ENCODE measurements around the gene STRA8.

STRA8 gene

DNA sequence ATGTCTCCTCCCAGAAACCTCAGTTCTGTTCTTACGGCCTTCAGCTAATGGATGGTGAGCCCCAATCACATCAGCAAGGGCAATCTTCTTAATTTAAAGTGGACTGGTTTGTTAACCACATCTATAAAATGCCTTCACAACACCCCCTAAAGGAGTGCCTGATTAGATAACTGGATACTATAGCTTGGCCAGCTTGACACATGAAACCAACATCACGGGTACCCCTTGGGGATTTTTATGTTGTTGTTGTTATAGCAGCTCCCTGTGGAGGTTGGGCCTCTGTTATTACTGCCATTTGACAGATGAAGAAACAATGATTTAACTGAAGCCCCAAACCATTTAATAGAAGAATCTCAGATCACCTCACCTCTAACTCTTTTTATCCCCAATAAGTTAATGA is 26.8 kb downstream of the STRA8 start:
- no peak overlapping the region for H4K5ac ChIP-seq (ENCODE audit: low read length)
- H2BK120ac ChIP-seq (ENCODE audit: low read depth, low read length): no peak overlapping the region
- no peaks in the 10 kb centered on the region for H3K79me1 ChIP-seq (ENCODE audit: low read length)
- H3K18ac ChIP-seq (ENCODE audit: low read length): no peak overlapping the region
- no peak overlapping the region for H4K8ac ChIP-seq (ENCODE audit: low read depth, low read length)
- H3K4me3 ChIP-seq (ENCODE audit: low read length): no peak overlapping the region
- H3K9ac ChIP-seq (ENCODE audit: low read length): no peak overlapping the region
- H3K23ac ChIP-seq (ENCODE audit: low read length): no peak overlapping the region
- H3K56ac ChIP-seq (ENCODE audit: low read length): no peak overlapping the region
- H2AK5ac ChIP-seq (ENCODE audit: low read length): no peak overlapping the region
- no peaks in the 10 kb centered on the region for H3K36me3 ChIP-seq (ENCODE audit: control insufficient read depth, insufficient read depth, low read length)
- WGBS (ENCODE audit: extremely low coverage, insufficient coverage, low lambda C conversion rate): no CpG with 5 or more reads among the region's 2 CpGs
- H3K4ac ChIP-seq (ENCODE audit: low read depth, low read length): no peak overlapping the region
- H2BK5ac ChIP-seq (ENCODE audit: low read length): no peak overlapping the region
- H3K27ac ChIP-seq (ENCODE audit: low read depth, low read length): no peak overlapping the region
- no peaks in the 10 kb centered on the region for H3K79me2 ChIP-seq (ENCODE audit: control insufficient read depth, insufficient read depth, low read length)
- no peak for DNase-seq
- H3K4me1 ChIP-seq (ENCODE audit: control insufficient read depth, low read depth, low read length): no peaks in the 10 kb centered on the region
- no peaks in the 10 kb centered on the region for H3K27me3 ChIP-seq (ENCODE audit: insufficient read depth, low read length, poor library complexity)
- H2BK15ac ChIP-seq (replicated peaks; ENCODE audit: low read depth): no peak overlapping the region
- H3K4me2 ChIP-seq (ENCODE audit: low read length): no peak overlapping the region

GRCh38 chr7:135260930-135261721 is 27.5 kb downstream of the STRA8 start:
- Histone ChIP-seq H2BK120ac (ENCODE audit: low read depth, low read length) (no peak overlapping the region), H3K27me3 (ENCODE audit: insufficient read depth, low read length, poor library complexity) (no peaks in the 10 kb centered on the region), H3K18ac (ENCODE audit: low read length) (no peak overlapping the region), H3K4me3 (ENCODE audit: low read length) (no peak overlapping the region), H3K27ac (ENCODE audit: low read depth, low read length) (no peak overlapping the region), H2BK15ac (replicated peaks; ENCODE audit: low read depth) (no peak overlapping the region), H4K8ac (ENCODE audit: low read depth, low read length) (no peak overlapping the region), H3K4ac (ENCODE audit: low read depth, low read length) (no peak overlapping the region), H3K56ac (ENCODE audit: low read length) (no peak overlapping the region), H3K4me2 (ENCODE audit: low read length) (no peak overlapping the region), H3K79me2 (ENCODE audit: control insufficient read depth, insufficient read depth, low read length) (no peaks in the 10 kb centered on the region), H3K9ac (ENCODE audit: low read length) (no peak overlapping the region), H2BK5ac (ENCODE audit: low read length) (no peak overlapping the region), H3K4me1 (ENCODE audit: control insufficient read depth, low read depth, low read length) (no peaks in the 10 kb centered on the region), H3K79me1 (ENCODE audit: low read length) (no peaks in the 10 kb centered on the region), H4K5ac (ENCODE audit: low read length) (no peak overlapping the region), H2AK5ac (ENCODE audit: low read length) (no peak overlapping the region), H3K36me3 (ENCODE audit: control insufficient read depth, insufficient read depth, low read length) (no peaks in the 10 kb centered on the region), H3K23ac (ENCODE audit: low read length) (no peak overlapping the region)
- no CpG with 5 or more reads among the region's 10 CpGs for WGBS (ENCODE audit: extremely low coverage, insufficient coverage, low lambda C conversion rate)
- DNase-seq: peak; percentile 29

- no peaks in the 10 kb centered on the region for H3K79me2 ChIP-seq (ENCODE audit: control insufficient read depth, insufficient read depth, low read length)
- H4K8ac ChIP-seq (ENCODE audit: low read depth, low read length): no peak overlapping the region
- H2BK5ac ChIP-seq (ENCODE audit: low read length): no peak overlapping the region
- H3K4ac ChIP-seq (ENCODE audit: low read depth, low read length): no peak overlapping the region
- no peaks in the 10 kb centered on the region for H3K79me1 ChIP-seq (ENCODE audit: low read length)
- H3K4me2 ChIP-seq (ENCODE audit: low read length): no peak overlapping the region
- H4K5ac ChIP-seq (ENCODE audit: low read length): no peak overlapping the region
- H3K36me3 ChIP-seq (ENCODE audit: control insufficient read depth, insufficient read depth, low read length): no peaks in the 10 kb centered on the region
- no peaks in the 10 kb centered on the region for H3K27me3 ChIP-seq (ENCODE audit: insufficient read depth, low read length, poor library complexity)
- H3K9ac ChIP-seq (ENCODE audit: low read length): no peak overlapping the region
- H3K4me1 ChIP-seq (ENCODE audit: control insufficient read depth, low read depth, low read length): no peaks in the 10 kb centered on the region
- no peak overlapping the region for H2AK5ac ChIP-seq (ENCODE audit: low read length)
- H2BK15ac ChIP-seq (replicated peaks; ENCODE audit: low read depth): no peak overlapping the region
- H3K18ac ChIP-seq (ENCODE audit: low read length): no peak overlapping the region
- H3K56ac ChIP-seq (ENCODE audit: low read length): no peak overlapping the region
- DNase-seq: no peak
- no peak overlapping the region for H3K23ac ChIP-seq (ENCODE audit: low read length)
- no peak overlapping the region for H3K27ac ChIP-seq (ENCODE audit: low read depth, low read length)
- H2BK120ac ChIP-seq (ENCODE audit: low read depth, low read length): no peak overlapping the region
- H3K4me3 ChIP-seq (ENCODE audit: low read length): no peak overlapping the region
- WGBS (ENCODE audit: extremely low coverage, insufficient coverage, low lambda C conversion rate): no CpG with 5 or more reads among the region's 9 CpGs
These were observed 29.1 kb downstream of the STRA8 start for GRCh38 chr7:135262623-135263320.

GRCh38 chr7:135263321-135263970 is 29.8 kb downstream of the STRA8 start:
- Histone ChIP-seq H2BK120ac (ENCODE audit: low read depth, low read length) (no peak overlapping the region), H3K4me2 (ENCODE audit: low read length) (no peak overlapping the region), H2BK5ac (ENCODE audit: low read length) (no peak overlapping the region), H3K79me2 (ENCODE audit: control insufficient read depth, insufficient read depth, low read length) (no peaks in the 10 kb centered on the region), H4K5ac (ENCODE audit: low read length) (no peak overlapping the region), H3K79me1 (ENCODE audit: low read length) (no peaks in the 10 kb centered on the region), H3K18ac (ENCODE audit: low read length) (no peak overlapping the region), H2AK5ac (ENCODE audit: low read length) (no peak overlapping the region), H3K4me1 (ENCODE audit: control insufficient read depth, low read depth, low read length) (no peaks in the 10 kb centered on the region), H3K56ac (ENCODE audit: low read length) (no peak overlapping the region), H4K8ac (ENCODE audit: low read depth, low read length) (no peak overlapping the region), H3K27ac (ENCODE audit: low read depth, low read length) (no peak overlapping the region), H3K9ac (ENCODE audit: low read length) (no peak overlapping the region), H3K23ac (ENCODE audit: low read length) (no peak overlapping the region), H3K4me3 (ENCODE audit: low read length) (no peak overlapping the region), H3K4ac (ENCODE audit: low read depth, low read length) (no peak overlapping the region), H3K36me3 (ENCODE audit: control insufficient read depth, insufficient read depth, low read length) (no peaks in the 10 kb centered on the region), H3K27me3 (ENCODE audit: insufficient read depth, low read length, poor library complexity) (no peaks in the 10 kb centered on the region), H2BK15ac (replicated peaks; ENCODE audit: low read depth) (no peak overlapping the region)
- DNase-seq: no peak
- WGBS (ENCODE audit: extremely low coverage, insufficient coverage, low lambda C conversion rate): no CpG with 5 or more reads among the region's 11 CpGs

DNA sequence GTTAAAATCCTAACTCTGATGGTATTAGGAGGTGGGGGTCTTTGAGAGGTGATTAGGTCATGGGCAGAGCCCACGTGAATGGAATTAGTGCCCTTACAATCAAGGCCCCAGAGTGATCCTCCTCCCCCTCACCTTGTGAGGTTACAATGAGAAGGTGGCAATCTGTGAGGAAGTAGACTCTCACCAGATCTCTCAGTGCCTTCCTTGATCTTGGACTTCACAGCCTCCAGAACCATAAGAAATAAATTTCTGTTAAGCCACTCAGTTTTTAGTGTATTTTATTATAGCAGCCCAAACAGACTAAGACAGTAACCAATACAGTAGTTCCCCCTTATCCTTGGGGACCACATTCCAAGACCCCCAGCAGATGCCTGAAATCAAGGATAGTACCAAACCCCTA is 32.0 kb downstream of the STRA8 start:
- H3K9ac ChIP-seq (ENCODE audit: low read length): no peak overlapping the region
- H3K79me1 ChIP-seq (ENCODE audit: low read length): no peaks in the 10 kb centered on the region
- no peak overlapping the region for H4K8ac ChIP-seq (ENCODE audit: low read depth, low read length)
- no peak overlapping the region for H2BK5ac ChIP-seq (ENCODE audit: low read length)
- no peak overlapping the region for H3K27ac ChIP-seq (ENCODE audit: low read depth, low read length)
- no peak overlapping the region for H4K5ac ChIP-seq (ENCODE audit: low read length)
- H2BK15ac ChIP-seq (replicated peaks; ENCODE audit: low read depth): no peak overlapping the region
- no peak overlapping the region for H3K18ac ChIP-seq (ENCODE audit: low read length)
- WGBS (ENCODE audit: extremely low coverage, insufficient coverage, low lambda C conversion rate): no CpG with 5 or more reads among the region's 1 CpG
- no peak for DNase-seq
- H3K4me1 ChIP-seq (ENCODE audit: control insufficient read depth, low read depth, low read length): no peaks in the 10 kb centered on the region
- H3K36me3 ChIP-seq (ENCODE audit: control insufficient read depth, insufficient read depth, low read length): no peaks in the 10 kb centered on the region
- no peak overlapping the region for H3K4ac ChIP-seq (ENCODE audit: low read depth, low read length)
- no peak overlapping the region for H3K4me2 ChIP-seq (ENCODE audit: low read length)
- no peak overlapping the region for H3K4me3 ChIP-seq (ENCODE audit: low read length)
- no peak overlapping the region for H3K56ac ChIP-seq (ENCODE audit: low read length)
- H3K23ac ChIP-seq (ENCODE audit: low read length): no peak overlapping the region
- H2AK5ac ChIP-seq (ENCODE audit: low read length): no peak overlapping the region
- no peaks in the 10 kb centered on the region for H3K79me2 ChIP-seq (ENCODE audit: control insufficient read depth, insufficient read depth, low read length)
- H3K27me3 ChIP-seq (ENCODE audit: insufficient read depth, low read length, poor library complexity): no peaks in the 10 kb centered on the region
- H2BK120ac ChIP-seq (ENCODE audit: low read depth, low read length): no peak overlapping the region

Measured in mesendoderm (in vitro differentiated cells).